Fibroblast of upper back skin (primary cell): ENCODE data around the gene SLC25A22.
A peak's percentile ranks its signal among the peaks of the same experiment; 100 is the strongest.

Experiments
- DNase-seq: peaks from one replicate; pipeline ENCODE4 v3.0.0-alpha.2; 2013

Gene SLC25A22

GRCh38 chr11:770642-771616 lies 27.2 kb downstream of the SLC25A22 start:
- DNase-seq = no peak

- DNase-seq = no peak
These were observed 28.0 kb downstream of the SLC25A22 start for GRCh38 chr11:769887-770641.

DNA sequence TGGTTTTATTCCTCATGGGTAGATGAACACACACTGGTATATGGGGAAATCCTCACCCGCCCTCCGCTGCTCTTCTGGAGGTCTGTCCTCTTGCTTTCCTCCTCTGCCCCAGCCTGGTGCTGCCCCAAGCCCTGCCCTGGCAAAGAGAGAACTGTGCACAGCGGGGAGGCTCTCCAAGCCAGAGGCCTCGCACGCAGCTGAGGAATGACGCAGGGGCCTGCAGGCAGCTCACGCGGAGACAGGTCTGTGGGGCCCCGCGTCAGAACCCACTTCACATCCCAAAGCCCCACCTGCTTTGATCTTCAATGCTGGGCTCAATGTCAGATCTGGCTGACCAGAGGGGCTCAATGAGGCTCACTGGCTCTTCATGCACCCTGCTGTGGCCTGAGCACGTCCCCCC lies 30.8 kb downstream of the SLC25A22 start:
- DNase-seq = no peak

- no peak for DNase-seq
These were observed 31.2 kb downstream of the SLC25A22 start for GRCh38 chr11:766936-767210.

- DNase-seq = no peak
These were observed 31.8 kb downstream of the SLC25A22 start for GRCh38 chr11:766106-766935.

DNA sequence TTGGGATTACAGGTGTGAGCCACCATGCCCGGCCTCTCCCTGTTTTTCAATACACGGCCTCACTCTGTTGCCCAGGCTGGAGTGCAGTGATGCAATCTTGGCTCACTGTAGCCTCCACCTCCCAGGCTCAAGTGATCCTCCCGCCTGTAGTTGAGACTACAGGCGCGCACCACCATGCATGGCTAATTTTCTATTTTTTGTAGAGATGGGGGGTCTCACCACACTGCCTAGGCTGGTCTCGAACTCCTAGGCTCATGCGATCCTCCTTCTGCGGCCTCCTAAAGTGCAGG lies 32.3 kb downstream of the SLC25A22 start:
- DNase-seq = no peak

DNA sequence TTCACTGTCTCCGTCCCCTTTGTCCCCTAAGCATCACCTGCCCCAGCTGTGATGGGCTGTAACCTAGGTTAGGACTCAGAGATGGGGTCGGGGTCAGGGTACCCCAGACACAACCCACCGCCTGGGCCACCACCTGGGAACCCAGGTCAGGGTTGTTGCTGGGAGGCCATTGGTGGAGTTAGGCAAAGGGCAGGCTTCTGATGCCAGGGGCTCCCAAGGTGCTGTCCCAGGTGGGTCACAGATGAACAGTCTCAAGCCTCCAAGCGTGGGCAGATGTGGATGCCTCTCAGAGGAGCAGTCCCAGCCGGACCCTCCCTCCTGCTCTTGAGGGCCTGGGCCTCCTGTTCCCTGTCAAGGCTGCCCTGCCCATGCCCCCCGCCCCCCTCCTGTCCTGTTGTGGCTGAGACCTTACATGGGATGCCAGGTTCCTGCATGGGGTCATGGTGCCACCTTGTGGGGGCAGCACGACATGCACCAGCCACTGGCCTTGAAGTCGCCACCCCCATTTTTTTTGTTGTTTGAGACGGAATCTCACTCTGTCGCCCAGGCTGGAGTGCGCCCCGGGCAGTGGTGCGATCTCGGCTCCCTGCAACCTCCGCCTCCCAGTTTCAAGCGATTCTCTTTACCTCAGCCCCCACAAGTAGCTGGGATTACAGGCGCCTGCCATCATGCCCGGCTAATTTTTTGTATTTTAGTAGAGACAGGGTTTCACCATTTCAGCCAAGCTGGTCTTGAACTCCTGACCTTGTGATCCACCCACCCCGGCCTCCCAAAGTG lies 32.9 kb downstream of the SLC25A22 start:
- peak; percentile 37 for DNase-seq

DNA sequence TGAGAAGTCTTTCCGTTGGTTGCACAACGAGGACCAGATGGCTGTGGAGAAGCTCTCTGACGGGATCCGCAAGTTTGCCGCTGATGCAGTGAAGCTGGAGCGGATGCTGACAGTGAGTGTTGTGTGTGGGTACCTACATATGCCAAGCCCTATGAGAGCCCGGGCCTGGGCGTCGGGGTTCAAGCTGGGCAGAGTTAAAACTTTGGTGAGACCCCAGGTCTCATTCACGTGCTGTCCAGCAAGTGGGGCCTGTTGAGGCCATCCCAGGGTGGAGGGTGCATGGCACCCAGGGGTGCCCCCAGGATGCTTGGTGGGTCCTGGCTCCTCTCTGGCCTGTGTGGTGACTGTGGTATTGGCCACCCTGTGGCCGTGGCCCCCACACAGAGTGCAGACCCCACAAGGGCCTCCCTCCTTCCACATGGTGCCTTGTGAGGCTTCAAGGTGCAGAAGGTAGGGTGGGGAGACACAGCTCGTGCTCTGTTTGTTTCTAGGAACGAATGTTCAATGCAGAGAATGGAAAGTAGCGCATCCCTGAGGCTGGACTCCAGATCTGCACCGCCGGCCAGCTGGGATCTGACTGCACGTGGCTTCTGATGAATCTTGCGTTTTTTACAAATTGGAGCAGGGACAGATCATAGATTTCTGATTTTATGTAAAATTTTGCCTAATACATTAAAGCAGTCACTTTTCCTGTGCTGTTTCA lies 33.6 kb downstream of the SLC25A22 start:
- no peak for DNase-seq

DNA sequence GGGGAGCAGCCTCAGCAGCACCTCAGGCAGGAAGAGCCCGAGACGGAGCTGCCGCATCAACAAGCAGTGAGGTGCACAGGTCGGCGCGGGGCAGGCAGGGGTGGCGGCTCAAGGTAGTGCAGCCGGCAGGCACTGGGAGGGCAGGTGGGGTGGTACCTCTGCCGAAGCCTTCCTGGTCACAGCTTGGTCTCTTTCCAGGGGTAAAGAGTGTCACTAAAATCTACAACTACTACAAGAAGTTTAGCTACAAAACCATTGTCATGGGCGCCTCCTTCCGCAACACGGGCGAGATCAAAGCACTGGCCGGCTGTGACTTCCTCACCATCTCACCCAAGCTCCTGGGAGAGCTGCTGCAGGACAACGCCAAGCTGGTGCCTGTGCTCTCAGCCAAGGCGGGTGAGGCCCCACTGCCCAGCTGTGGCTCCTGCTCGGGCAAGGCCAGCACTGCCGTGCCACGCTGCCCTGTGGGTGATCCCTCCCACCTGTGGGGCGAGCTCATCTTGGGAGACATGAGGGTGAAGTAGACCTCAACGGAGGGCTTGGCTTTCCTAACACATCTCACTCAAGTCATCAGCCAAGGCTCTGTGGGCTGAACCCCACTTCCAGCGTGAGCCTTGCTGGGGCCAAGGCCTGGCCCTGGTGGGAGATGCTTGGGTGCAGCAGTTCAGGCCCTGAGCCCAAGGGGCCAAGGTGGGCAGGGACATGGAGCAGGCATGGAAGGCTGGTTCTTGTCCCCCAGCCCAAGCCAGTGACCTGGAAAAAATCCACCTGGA lies 34.3 kb downstream of the SLC25A22 start:
- no peak for DNase-seq

DNA sequence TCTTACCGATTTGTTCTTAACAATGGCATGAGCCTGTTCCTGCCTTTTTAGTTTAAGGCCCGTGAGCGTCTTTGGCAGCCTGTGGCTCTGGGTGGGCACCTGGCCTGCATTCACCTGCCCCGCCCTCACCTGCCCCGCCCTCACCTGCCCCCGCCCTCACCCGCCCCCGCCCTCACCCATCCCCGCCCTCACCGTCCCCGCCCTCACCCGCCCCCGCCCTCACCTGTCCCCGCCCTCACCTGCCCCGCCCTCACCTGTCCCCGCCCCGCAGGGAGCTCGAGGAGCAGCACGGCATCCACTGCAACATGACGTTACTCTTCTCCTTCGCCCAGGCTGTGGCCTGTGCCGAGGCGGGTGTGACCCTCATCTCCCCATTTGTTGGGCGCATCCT lies 35.0 kb downstream of the SLC25A22 start:
- no peak for DNase-seq

DNA sequence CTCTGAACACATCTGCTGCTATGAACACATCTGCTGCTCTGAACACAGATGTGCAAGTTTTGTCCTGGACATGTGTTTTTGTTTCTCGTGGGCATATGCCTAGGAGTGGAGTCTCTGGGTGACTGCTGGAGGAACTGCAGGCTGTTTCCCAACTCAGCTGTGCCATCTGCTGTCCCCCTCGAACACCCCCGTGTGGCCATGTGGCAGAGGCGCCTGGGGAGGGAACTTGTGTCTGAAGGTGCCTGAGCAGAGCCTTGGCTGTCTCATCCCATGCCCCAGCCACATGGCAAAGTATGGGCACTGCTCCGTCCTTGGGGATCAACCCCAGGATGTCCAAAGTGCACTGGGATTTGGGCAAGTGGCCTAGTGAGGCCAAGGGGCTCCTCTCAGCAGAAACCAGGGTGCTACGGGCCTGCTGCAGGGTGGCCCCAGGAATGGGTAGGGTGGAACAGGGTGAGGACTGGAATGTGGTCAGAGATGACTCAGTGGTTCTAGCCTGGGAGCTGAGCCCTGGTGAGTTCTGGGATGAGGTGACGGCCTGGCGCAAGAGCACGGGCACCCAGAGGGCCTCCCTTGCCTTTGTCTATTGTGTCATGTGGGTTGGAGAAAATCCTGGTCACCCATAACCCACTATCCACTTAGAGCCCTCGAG lies 35.5 kb downstream of the SLC25A22 start:
- DNase-seq = peak; percentile 49

DNA sequence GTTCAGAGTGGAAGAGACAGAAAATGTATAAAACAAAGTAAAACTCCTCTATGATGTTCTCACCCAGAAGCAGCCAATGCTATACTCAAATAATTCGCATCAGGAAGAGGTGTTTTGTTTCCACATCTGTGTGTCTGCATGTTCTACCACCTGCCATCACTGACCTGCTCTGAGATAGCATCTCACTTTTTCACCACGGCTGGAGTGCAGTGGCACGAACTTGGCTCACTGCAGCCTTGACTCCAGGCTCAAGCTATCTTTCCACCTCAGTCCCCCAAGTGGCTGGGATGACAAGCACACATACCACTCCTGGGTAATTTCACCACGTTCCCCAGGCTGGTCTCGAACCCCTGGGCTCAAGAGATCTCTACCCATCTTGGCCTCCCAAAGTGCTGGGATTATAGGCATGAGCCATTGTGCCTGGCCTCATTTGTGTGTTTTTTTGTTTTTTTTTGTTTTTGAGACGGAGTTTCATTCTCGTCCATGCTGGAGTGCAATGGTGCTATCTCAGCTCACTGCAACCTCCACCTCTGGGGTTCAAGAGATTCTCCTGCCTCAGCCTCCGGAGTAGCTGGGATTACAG lies 36.5 kb downstream of the SLC25A22 start:
- no peak for DNase-seq

DNA sequence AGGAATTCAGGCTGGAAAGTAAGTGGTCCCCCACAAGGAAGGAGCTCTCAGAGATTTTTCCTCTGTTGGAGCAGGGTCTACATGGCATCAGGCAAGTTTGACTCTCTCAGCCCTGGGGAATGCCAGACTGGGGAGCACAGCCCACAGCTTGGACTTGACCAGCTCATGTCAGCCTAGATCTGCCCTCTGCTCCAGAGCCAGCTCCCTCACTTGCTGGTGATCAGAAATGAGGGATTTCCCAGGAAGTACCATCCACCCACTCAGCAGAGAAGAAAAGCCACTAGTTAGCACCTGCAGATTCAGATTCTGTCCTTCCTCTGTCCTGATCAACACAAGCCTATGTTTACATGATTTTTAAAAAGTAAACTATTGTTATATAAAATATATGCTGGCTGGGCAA lies 37.8 kb downstream of the SLC25A22 start:
- no peak for DNase-seq

DNA sequence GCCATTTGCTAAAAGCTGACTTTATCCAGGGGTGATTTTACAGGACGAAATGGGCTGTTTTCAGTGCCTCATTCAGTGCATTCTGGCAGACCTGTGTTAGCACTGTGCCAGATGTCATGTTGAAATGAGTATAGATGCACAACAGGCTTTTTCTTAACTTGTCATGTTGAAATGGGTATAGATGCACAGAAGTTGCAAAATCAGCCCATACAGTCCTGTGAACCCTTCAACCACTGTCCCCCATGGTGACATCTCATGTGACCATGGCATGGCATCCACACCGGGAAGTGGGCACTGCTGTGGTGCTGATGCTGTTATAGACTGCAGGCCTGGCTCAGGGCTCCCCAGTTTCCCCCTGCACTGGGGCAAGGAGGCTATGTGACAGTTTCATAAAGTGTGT lies 48.4 kb downstream of the SLC25A22 start:
- no peak for DNase-seq

GRCh38 chr11:748007-748359 lies 50.1 kb downstream of the SLC25A22 start:
- no peak for DNase-seq

DNA sequence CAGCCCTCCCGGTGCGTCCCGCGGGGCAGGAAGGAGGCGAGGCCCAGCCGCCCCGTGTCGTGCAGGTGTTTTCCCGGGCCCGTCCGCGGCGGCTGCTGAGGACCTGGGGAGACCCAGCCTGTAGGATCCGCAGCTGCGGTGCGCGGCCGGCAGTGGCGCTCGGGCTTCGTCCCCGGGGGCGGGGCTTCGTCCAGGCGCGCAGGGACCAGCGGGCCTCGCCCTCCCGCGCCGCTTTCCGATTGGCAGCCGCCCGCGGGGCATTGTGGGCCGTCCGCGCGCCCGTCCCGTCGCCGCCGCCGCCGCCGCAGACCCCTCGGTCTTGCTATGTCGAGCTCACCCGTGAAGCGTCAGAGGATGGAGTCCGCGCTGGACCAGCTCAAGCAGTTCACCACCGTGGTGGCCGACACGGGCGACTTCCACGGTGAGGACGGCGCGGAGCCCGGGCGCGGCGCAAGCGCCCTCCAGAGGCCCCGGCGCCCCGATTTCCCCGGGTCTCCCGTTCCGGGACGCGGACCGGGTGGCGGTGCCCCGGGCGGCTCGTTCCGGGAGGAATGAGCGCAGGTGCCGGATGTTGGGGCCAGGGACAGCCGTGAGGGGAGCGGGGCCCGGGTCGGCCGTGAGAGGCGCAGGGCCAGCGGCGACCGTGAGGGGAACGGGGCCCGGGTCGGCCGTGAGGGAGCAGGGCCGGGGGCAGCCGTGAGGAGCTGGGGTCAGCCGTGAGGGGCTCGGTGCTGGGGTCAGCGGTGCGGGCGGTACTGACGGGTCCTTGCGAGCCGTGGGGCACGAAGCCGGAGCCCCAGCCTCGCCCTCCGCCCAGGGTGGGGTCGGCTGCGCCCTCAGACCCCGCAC lies 50.7 kb downstream of the SLC25A22 start, which contains the start of gene TALDO1:
Gene TALDO1 (plus strand): TSS at position 307 of the 849 bp plus-strand sequence. CDS start 18 bp downstream, at position 325.
- DNase-seq = peak; percentile 80

GRCh38 chr11:746289-747157 lies 51.6 kb downstream of the SLC25A22 start:
- DNase-seq = no peak

GRCh38 chr11:745428-745827 lies 52.7 kb downstream of the SLC25A22 start:
- no peak for DNase-seq
